ENCODE data around the gene IGFBP6. TPM values are rescaled to one million over a fixed set of nuclear protein-coding genes. Genes with fewer than 3 reads are reported as not detected.

The IGFBP6 gene
- total RNA-seq, 4 donors from 2014 or later, result 246 to 902 (median 719) TPM

- TF ChIP-seq CTCF (IDR thresholded peaks at IDR 0.05), result no peak
- no peak for ATAC-seq (ENCODE audit: low FRiP score)
- peak; percentile 24 for DNase-seq (ENCODE audit: low spot score)
Measured at GRCh38 chr12:53063708-53064612, 33.5 kb upstream of the IGFBP6 start.

GRCh38 chr12:53064613-53065436 is 32.6 kb upstream of the IGFBP6 start:
- no peak for TF ChIP-seq CTCF (IDR thresholded peaks at IDR 0.05)
- no peak for ATAC-seq (ENCODE audit: low FRiP score)
- no peak for DNase-seq (ENCODE audit: low spot score)

- DNase-seq (ENCODE audit: low spot score) (no peak), ATAC-seq (ENCODE audit: low FRiP score) (no peak)
- TF ChIP-seq CTCF (IDR thresholded peaks at IDR 0.05), result no peak
Measured at GRCh38 chr12:53065470-53065869, 32.0 kb upstream of the IGFBP6 start.

GRCh38 chr12:53065975-53066931 is 31.2 kb upstream of the IGFBP6 start:
- DNase-seq (ENCODE audit: low spot score), result peak; percentile 72
- peak in 2 of 3 donors; percentile 96 for TF ChIP-seq CTCF (IDR thresholded peaks at IDR 0.05)
- ATAC-seq (ENCODE audit: low FRiP score), result peak; percentile 54

- ATAC-seq (ENCODE audit: low FRiP score), result no peak
- no peak for TF ChIP-seq CTCF (IDR thresholded peaks at IDR 0.05)
- DNase-seq (ENCODE audit: low spot score), result no peak
Measured at GRCh38 chr12:53067074-53067992, 30.1 kb upstream of the IGFBP6 start.

All from omental fat pad (tissue), 4 donors.